D341Med (cell line): ENCODE data around the gene VPS39.
"Not testable (repeated sequence)": the region's sequence is repeated elsewhere in the genome, so short reads cannot be mapped to it uniquely, and the experiment has no call there.

Experiments used
- DNase-seq: peaks from one replicate; pipeline ENCODE4 v3.0.0; 2012; ENCODE audit warnings: low spot score

Gene VPS39, protein sequence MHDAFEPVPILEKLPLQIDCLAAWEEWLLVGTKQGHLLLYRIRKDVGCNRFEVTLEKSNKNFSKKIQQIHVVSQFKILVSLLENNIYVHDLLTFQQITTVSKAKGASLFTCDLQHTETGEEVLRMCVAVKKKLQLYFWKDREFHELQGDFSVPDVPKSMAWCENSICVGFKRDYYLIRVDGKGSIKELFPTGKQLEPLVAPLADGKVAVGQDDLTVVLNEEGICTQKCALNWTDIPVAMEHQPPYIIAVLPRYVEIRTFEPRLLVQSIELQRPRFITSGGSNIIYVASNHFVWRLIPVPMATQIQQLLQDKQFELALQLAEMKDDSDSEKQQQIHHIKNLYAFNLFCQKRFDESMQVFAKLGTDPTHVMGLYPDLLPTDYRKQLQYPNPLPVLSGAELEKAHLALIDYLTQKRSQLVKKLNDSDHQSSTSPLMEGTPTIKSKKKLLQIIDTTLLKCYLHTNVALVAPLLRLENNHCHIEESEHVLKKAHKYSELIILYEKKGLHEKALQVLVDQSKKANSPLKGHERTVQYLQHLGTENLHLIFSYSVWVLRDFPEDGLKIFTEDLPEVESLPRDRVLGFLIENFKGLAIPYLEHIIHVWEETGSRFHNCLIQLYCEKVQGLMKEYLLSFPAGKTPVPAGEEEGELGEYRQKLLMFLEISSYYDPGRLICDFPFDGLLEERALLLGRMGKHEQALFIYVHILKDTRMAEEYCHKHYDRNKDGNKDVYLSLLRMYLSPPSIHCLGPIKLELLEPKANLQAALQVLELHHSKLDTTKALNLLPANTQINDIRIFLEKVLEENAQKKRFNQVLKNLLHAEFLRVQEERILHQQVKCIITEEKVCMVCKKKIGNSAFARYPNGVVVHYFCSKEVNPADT

DNA sequence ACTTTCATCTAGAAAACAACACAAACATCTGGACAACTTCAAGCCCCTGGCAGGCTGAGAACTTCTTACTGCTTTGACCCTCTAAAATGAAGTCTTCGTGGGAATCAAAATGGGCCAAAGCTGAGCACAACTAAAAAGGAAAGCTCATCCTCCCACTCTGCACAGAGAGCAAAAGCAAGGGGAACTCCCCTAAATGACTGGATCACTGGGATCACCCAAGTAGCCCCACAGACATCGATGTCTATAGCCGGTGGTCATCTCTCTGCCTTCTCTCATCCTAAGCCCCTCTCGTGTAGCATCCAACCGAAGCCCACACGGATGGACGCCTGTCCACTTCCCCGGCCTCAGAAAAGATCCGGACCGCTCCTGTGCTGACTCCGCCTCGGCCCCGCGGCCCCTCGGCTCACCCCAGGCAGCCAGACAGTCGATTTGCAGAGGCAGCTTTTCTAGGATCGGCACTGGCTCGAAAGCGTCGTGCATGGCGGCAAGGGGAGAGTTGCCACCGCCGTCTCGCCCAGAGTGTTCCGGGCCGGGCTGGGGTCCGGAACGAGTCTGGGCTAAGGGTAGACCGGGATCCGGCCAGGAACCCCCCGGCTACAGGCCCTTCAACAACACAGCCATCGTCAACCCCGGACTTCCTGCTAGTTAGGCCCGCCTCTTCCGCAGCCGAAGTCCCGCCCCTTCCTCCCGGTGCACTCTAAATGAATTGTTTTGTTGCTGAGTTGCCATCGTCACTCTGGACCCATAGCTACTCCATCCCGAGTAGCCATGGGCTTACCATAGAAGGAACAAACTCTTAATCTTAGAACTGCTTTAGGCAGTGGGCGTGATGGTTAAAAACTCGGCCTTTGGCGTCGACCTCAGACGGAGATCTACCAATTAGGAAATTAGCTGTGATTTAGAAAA, at the start of gene VPS39:
VPS39 (minus strand) TSS at position 631 of the 906 bp plus-strand sequence; CDS start at position 480, 151 bp downstream.
- peak; percentile 89 for DNase-seq

DNA sequence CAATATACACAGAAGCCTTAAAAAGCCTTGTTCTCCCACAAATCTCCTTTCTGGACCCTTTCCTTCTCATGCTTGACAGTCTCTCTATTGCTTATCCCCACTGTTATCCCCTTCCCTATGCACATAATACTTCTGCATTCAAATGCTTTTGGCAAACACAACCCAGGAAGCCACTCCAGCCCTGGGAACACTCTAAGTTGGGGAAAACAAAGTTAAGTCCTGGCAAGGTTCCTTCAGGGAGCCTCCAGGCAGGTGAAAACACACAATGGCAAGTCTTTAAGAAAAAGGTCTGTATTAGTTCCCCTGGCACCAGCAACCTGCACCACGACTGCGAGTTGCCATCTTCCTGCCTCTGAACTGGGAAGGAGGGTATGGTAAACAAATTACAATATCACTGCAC, 45.2 kb upstream of the VPS39 start:
- DNase-seq: no peak

DNA sequence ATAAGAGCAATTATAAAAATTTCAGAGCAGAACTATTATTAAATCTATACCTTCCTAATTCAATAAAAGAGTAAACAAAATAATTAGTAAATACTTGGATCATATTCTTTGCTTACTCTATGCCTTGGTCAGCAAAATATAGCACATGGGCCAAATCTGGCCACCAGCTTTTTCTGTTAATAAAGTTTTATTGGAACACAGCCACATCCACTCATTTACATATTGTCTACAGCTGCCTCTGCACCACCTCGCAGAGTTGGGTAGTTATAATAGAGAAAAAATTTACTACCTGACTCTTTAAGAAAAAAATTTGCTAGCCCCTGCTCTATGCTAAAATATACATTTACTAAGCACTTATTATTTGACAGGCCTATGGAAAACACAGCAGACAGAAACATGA, 32.7 kb upstream of the VPS39 start:
- no peak for DNase-seq

DNA sequence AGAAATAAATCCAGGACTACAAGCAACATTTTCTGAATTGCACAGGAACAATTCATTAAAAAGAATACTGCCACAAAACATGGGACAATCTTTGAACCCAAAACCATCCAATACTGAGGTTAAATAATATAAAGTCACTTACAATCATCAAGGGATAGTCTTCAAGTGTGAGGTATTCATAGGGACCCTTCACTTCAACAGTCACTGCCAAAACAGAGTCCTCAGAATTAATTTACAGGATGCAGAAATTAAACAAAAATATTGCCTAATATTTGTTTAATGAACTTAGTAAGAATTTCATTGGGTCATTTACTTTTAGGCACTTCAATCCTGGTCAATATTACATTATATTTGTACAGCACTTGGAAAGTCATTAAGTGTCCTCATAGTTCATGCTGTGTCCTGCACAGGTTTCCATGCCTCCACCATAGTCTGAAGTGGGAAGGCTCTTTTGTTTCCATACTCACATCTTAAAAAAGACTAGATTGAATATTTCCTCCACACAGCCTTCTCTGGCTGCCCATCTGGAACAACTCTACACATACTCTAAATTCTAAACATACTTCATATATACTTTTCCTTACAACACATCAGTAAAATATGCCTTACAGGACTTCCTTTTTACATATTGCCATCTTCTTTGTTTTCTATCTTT, 31.6 kb upstream of the VPS39 start:
- no peak for DNase-seq

DNA sequence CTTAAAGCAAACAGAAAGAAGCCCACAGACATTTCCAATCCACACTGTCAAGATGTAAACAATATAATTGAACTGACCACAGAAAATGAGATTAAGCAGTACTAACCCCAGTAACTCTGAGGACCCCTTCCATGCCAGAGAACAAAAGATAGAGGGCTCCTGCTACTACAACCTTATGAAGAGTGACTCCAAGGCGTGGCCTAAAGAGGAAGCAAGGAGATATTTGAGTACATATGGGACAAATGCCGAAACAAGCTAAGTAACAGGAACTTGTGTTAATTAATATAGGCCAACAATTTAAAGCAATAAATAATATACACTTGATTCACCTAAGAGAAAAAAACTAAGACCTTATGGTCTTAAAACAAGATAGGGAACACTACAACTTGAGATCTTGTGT, 25.0 kb upstream of the VPS39 start:
- no peak for DNase-seq

DNA sequence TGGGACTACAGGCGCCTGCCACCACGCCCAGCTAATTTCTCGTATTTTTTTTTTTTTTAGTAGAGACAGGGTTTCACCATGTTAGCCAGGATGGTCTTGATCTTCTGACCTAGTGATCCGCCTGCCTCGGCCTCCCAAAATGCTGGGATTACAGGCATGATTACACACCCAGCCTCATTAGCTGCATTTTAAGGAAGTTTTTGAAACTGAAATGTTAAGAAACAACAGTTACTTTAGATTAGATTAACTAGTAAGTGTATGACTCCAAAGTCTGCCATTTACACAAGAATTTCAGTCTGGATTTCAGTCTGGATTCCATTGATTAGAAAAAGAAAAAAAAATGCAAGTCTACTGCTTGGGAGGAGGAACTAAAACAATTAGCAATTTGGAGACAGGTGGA, 24.5 kb upstream of the VPS39 start:
- no peak for DNase-seq

DNA sequence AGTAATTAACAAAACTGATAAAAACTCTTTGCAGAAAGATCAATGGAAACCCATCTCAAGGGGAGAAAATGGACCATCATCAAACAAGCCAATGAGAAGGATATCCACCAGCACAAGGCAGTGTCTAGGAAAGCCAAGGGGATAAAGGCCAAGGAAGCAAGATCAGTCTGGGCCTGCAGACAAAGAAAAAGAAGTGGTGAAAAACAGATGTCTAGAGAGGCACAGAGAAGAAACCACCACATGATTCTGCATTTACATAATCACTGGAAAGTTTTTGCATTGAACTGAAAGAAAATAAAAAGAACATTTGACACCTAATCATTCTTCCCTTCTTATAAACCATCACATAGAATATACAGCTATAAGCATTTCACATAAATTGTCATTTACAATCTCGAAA, 23.0 kb upstream of the VPS39 start:
- no peak for DNase-seq

DNA sequence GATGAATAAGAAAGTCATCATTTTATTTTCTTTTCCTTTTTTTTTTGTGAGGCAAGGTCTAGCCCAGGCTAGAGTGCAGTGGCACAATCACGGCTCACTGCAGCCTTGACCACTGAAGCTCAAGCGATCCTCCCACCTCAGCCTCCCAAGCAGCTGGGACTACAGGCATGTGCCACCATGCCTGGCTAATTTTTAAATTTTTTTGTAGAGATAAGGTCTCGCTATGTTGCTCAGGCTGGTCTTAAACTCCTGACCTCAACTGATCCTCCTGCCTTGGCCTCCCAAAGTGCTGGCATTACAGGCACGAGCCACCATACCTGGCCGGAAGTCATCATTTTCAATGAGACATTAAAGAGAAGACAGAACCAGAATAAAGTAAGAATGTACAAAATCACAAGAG, 20.9 kb upstream of the VPS39 start:
- not testable (repeated sequence) for DNase-seq

DNA sequence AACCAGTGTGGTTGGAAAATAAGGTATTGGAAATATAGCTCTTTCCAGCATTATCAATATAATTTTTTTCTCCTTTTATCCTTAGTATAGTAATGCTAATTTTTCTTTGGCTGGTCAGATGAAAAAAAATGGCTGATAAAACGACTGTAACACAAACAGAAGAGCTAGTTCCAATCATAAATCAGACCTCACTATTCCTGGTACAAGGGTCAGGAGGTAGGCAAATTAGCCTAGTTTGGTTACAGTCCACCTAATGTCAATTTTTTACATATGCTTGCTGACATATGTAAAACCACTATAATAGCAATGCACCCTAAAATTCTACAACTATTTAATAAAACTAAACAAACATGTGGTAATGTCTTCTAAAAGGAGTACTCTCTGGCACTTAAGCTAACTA, 19.9 kb upstream of the VPS39 start:
- no peak for DNase-seq

DNA sequence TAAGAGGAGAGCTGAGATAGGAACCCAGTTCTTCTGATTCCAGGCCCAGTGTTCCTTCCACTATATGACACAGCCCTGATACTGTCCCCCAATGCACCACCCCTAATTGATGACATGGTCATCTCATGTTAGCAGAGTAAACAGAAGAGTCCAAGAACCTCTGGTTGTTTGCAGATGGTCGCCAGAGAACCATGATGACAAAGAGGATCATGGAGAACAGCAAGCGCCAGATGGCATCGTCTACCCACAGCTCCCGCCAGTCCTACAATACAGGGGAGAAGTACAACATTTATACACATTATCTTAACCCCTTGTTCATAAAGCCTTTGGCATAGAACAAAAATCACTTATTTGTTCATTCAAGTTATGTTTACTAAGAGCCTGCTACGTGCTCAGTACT, 18.5 kb upstream of the VPS39 start:
- DNase-seq: peak; percentile 34

DNA sequence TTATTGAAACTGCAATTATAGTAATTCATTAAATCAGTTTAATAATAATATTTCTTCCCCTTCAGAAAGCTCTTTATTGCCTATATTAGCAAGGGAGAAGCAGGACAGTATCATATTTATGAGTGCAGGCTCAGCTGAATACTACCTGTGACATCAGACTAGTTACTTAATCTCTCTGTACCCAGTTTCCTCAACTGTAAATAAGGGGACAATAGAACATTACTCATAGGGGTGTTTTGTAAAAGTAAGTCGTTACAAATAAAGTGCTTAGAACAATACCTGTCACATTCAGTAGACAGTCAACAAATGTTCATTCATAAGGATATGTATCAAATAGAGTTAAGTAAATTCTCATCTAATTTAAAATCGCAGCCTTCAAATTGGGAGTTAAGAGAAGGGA, 12.1 kb upstream of the VPS39 start:
- DNase-seq: no peak

DNA sequence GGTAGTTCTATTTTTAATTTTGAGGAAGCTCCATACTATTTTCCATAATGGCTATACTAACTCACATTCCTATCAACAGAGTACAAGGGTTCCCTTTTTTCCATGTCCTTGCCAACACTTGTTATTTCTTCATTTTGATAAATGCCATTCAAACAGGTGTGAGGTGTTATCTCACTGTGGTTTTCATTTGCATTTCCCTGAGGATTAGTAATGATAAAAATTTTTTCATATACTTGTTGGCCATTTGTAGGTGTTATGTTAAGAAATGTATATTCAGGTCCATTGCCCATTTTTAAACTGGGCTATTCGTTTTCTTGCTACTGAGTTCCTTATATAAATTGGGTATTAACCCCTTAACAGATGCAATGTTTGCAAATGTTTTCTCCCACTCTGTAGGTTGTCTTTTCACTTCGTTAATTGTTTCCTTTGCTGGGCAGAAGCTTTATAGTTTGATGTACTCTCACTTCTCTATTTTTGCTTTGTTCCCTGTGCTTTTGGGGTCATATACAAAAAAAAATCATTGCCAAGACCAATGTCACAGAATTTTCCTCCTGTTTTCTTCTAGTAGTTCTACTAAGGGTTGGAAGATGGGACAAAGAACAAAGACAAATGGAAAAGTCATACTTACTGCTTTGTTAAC, 11.0 kb upstream of the VPS39 start:
- DNase-seq: no peak

DNA sequence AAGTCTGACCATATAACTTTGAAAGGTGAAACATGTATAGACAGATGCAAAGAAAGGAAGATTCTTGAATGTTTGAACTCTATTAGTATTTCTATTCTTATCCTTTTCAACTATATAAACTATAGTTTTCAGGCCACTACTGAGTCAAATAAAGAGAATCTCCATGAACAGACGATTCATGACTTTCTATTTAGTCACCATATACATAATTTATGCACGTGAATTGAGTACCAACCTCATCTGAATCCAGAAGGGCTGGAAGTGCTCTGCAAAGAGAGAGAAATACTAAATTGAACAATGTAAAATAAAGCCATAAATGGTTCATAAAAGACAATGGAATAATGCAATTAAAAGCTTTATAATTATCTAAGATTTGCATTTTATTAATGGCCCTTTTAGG, 9.5 kb upstream of the VPS39 start:
- no peak for DNase-seq

DNA sequence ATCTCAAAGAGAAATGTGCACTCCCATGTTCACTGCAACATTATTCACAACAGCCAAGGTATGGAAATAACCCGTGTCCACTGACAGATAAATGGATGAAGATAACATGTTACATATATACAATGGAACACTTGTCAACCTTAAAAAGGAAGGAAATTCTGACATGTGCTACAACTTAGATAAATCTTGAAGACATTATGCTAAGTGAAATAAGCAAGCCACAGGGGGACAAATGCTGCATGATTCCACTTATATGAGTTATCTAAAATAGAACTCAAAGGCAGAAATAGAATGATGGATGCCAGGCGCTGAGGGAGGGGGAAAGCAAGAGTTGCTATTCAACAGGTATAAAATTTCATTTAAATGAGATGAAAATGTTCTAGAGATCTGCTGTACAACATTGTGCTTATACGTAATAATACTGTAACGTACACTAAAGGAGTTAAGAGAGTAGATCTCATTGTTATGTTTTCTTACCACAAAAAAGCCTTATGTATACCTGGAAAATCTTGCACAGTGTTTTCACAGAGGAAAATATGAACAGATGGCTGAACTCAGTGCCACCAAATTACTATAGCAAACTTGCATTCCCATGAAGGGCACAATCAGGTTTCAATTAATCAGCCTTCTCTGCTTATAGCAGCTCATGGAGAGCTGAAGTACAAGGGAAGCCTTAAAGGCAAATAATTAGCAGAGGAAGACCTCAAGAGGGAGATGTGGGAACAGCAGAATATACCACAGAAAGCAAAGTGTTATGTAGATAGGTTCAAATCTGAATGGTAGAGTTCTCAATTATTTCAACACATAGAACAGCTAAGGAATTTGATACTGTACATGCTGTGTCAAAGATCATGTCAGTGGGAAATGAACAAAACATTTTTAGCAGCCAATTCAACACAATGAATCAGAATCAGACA, 8.1 kb upstream of the VPS39 start:
- peak; percentile 36 for DNase-seq

DNA sequence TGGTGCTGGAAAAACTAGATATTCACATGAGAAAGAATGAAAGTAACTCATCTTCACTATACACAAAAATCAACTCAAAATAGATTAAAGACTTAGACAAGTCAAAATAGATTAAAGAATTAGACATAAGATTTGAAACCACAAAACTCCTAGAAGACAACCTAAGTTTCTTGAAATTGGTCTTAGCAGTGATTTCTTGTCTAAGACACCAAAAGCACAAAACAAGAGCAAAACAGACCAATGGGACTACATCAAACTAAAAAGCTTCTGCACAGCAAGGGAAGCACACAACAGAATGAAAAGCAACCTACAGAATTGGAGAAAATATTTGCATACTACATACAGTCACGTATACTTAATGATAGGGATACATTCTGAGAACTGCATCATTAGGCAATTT, 6.5 kb upstream of the VPS39 start:
- no peak for DNase-seq

DNA sequence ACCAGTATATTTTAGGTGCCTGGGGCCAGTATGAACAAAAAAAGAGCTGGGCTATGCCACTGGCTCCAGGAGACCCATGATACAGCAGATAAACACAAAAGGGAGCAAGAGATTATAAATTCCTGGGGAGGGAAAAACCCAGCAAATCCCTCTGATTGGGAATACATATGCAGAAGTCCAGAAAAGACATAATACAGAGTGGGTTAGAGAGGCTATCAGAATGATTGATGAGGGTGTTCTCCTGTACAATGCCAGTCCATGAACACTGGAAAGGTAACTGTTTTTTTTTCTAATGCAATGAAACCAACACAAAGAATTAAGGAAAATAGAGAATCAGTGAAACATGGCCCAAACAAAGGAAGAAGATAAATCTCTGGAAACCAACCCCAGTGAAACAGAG, 5.4 kb upstream of the VPS39 start:
- no peak for DNase-seq

DNA sequence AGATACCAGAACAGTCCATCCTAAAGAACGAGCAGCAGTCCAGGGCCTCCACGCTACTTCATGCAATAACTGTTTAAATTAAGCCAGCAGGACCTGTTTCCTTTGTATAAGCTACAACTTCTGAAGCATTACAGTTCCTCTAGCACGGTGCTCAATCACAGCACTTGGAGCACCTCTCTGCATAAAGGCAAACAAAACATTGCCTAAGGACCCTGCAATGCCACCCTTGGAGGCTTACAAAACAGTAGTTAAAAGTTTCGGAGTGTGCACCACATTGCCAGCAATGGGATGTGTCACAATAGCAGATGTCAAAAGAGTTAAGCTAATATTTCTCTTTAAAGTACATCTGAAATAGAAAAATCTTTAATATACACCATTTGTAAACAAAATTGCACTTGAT, 2.6 kb upstream of the VPS39 start:
- no peak for DNase-seq

DNA sequence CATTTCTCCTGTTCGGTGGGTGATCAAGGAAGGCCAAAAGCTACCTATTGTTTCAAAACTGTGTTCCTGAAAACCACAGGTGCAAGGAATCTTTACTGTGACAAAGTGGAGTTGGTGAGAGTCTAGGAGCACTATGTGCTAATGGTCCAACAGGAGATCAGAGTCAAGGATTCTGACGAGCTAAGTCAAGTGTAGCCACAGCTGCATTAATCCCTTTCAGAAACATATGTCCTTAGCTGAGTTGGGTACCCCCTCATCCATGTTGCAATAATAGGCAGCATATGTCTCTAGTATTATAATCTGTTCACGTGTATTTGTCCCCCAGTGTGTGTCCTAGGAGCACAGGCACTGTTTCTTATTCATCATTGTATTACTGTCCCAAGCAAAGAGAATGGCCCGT, 1.7 kb downstream of the VPS39 start:
- DNase-seq: peak; percentile 53

DNA sequence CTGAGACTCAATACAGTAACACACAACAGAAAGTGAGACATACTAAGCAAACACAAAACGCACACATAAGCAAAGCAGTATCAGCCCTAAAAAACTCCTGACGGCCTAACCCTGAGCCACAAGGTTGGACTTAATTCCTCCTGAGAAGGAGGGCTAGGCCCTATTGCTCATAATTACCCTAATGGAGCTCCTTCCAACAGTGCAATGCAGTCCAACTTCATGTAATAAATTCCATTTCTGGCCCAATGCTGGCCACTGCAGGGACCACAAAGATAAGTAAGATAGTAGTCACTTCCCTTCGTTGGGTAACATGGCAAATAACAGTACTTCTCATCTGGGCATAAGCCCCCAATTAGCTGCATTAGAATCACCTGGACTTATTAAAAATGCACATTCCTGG, 4.2 kb downstream of the VPS39 start:
- no peak for DNase-seq

DNA sequence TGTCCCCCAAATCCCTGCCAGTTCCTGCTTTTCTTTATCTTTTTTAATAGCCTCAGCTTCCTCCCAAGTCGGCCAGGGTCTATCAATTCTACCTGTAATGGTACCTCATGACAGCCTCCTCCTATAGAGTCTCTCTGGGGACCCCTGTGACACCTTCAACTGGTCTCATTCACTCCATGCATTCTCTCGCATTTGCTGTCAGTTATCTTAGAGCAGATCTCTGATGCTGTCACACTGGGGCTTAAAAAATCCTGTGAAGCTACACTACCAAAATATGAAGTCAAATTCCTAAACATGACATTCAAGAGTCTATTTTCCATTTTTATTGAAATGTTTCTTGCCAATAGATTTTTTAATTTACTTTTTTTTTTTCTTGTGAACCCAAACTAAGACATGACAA, 5.5 kb downstream of the VPS39 start:
- no peak for DNase-seq
